Measurements from ENCODE around the gene FBXL4.

The FBXL4 gene

DNA sequence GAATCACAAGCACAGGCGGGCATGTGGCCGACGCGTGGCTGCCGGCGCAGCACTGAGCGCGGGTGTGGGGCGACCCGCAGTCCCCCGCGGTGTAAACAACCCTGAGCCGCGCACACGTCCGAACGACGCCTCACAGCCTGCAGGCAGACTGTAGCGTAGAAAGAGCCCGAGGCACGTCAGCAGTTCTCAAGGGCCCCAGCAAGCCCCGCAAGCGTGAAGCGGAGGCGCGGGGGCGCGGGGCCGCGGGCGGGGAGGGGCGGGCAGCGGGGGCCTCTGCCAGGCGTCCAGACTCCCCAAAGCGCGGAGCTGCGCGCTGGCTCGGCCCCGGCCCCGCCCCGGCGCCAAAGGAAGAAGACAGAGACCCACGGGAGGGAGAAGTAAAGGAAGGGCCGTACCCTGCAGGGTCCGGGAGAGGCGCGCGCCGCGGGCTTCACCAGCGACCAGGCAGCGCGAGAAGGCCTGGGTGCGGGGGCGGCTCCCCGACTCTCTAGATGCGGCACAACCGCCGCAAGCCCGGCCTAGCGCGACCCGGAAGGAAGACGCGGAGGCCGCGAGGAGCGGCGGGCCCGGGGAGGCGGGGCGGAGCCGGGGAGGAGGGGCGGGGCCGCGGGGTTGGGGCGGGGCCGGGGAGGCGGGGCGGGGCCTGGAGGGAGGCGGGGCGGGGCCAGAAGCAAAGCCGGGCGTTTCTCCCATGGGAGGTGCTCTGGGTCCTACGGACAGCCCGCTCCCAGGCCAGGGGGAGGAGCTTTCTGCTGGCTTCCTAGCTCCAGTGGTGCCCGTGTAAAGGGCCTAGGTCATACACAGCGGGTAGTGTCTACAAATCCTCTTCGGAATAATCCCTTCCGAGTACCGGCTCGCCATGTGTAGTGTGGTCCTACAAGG lies at the start of gene FBXL4:
TSS of gene FBXL4 (minus strand) at position 536 of the 882 bp plus-strand sequence. CDS start 20,958 bp downstream, outside the sequence.
- no peaks in the 10 kb centered on the region for H3K36me3 ChIP-seq (ENCODE audit: control insufficient read depth, insufficient read depth, low read length)
- H3K27me3 ChIP-seq (ENCODE audit: control insufficient read depth, insufficient read depth, low read length): no peaks in the 10 kb centered on the region
- no peaks in the 10 kb centered on the region for H3K9me3 ChIP-seq (ENCODE audit: control insufficient read depth, insufficient read depth, low read length)
- H3K4me3 ChIP-seq (ENCODE audit: low read depth, low read length): peak within 1 kb of the TSS; percentile 65
- peak within 1 kb of the TSS; percentile 58 for H3K9ac ChIP-seq (ENCODE audit: low read depth, low read length)
- peaks cover 16% of the 10 kb centered on the region; the same call in 1 of the 2 replicates for H3K4me1 ChIP-seq (ENCODE audit: control insufficient read depth, insufficient read depth, low read length)
- peak within 1 kb of the TSS; percentile 91 for H3K27ac ChIP-seq (ENCODE audit: low read depth, low read length)

DNA sequence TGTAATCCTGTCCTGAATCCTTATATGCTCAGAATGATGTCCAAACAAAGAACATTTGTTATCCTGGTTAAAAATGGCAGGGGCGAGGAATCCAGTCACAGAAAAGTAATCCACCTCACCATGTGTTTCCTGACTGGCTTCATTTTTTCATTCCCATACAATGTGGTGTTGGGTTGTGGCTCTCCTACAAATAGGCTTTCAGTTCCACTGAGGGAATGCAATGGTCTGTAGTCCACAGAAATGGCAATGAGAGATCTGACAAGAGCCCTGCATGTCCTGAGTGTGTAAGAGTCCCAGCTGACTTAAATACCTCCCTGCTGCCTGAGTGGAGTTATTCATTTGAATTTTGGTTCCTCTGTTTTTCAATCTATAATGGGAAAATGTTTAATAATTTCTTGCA lies 47.4 kb upstream of the FBXL4 start:
- no peaks in the 10 kb centered on the region for H3K4me1 ChIP-seq (ENCODE audit: control insufficient read depth, insufficient read depth, low read length)
- no peak overlapping the region for H3K27ac ChIP-seq (ENCODE audit: low read depth, low read length)
- no peaks in the 10 kb centered on the region for H3K36me3 ChIP-seq (ENCODE audit: control insufficient read depth, insufficient read depth, low read length)
- H3K9ac ChIP-seq (ENCODE audit: low read depth, low read length): no peak overlapping the region
- H3K27me3 ChIP-seq (ENCODE audit: control insufficient read depth, insufficient read depth, low read length): no peaks in the 10 kb centered on the region
- H3K4me3 ChIP-seq (ENCODE audit: low read depth, low read length): no peak overlapping the region
- no peaks in the 10 kb centered on the region for H3K9me3 ChIP-seq (ENCODE audit: control insufficient read depth, insufficient read depth, low read length)

DNA sequence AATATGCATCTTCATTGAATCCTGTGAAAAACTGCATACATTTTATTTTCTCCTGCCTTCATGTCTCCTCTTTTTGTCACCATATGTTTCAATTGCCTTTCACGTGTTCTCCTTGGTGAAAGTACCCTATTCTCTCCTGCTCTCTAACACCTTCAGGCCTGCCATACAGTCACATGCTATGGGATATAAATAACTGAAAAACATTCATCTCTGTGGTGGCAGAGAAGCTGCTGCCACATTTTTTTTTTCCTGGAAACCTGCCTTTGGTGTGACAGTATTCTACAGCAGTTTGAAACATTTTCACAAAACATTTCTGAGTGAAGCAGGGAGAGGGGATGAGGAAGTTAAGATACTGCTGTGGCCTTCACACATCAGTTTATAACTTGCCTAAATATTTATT lies 44.8 kb upstream of the FBXL4 start:
- Histone ChIP-seq H3K9ac (ENCODE audit: low read depth, low read length) (no peak overlapping the region), H3K36me3 (ENCODE audit: control insufficient read depth, insufficient read depth, low read length) (no peaks in the 10 kb centered on the region), H3K27me3 (ENCODE audit: control insufficient read depth, insufficient read depth, low read length) (no peaks in the 10 kb centered on the region), H3K27ac (ENCODE audit: low read depth, low read length) (no peak overlapping the region), H3K9me3 (ENCODE audit: control insufficient read depth, insufficient read depth, low read length) (no peaks in the 10 kb centered on the region), H3K4me3 (ENCODE audit: low read depth, low read length) (no peak overlapping the region), H3K4me1 (ENCODE audit: control insufficient read depth, insufficient read depth, low read length) (no peaks in the 10 kb centered on the region)

DNA sequence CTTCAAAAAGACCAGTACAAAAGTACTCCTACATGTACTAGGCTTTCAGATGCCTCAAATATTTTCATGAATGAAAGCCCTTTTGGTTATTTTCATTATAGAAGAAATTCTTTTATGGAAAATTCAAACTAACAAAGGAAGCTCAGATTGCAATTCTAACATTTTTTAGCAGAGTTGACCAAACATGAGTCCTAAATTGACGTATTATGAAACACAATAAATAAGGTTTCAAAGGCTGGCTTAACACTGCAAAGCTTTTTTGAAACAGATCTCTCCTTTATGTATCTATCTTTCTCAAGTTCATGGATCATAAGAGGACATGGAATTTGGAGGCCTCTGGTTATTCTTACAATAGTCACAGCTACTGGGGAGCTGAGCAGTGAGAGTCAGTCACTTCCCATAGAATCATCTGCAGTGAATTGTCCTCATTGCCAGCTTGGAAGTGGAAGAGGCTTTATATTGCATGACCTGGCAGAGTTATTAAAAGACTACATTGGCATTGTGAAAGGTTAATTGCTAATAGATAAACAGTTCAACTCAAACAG lies 38.4 kb upstream of the FBXL4 start:
- Histone ChIP-seq H3K36me3 (ENCODE audit: control insufficient read depth, insufficient read depth, low read length) (no peaks in the 10 kb centered on the region), H3K9ac (ENCODE audit: low read depth, low read length) (no peak overlapping the region), H3K27me3 (ENCODE audit: control insufficient read depth, insufficient read depth, low read length) (no peaks in the 10 kb centered on the region), H3K4me1 (ENCODE audit: control insufficient read depth, insufficient read depth, low read length) (no peaks in the 10 kb centered on the region), H3K4me3 (ENCODE audit: low read depth, low read length) (no peak overlapping the region), H3K9me3 (ENCODE audit: control insufficient read depth, insufficient read depth, low read length) (no peaks in the 10 kb centered on the region), H3K27ac (ENCODE audit: low read depth, low read length) (no peak overlapping the region)

GRCh38 chr6:98985391-98985790 lies 37.6 kb upstream of the FBXL4 start:
- H3K4me1 ChIP-seq (ENCODE audit: control insufficient read depth, insufficient read depth, low read length): no peaks in the 10 kb centered on the region
- no peaks in the 10 kb centered on the region for H3K36me3 ChIP-seq (ENCODE audit: control insufficient read depth, insufficient read depth, low read length)

DNA sequence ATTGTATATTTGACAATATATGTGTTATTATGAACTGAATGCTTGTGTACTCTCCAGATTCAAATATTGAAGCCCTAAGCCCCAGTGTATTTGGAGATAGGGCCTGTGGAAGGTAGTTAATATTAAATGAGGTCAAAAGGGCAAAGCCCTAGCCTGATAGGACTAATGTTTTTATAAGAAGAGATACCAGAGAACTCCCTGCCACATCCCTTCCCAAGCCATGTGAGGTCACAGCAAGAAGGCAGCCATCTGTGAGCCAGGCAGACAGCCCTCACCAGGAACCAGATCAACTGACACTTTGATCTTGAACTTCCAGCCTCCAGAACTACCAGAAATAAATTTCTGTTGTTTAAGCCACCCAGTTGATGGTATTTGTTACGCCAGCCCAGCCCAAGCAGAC lies 36.4 kb upstream of the FBXL4 start:
- Histone ChIP-seq H3K4me3 (ENCODE audit: low read depth, low read length) (no peak overlapping the region), H3K4me1 (ENCODE audit: control insufficient read depth, insufficient read depth, low read length) (no peaks in the 10 kb centered on the region), H3K27me3 (ENCODE audit: control insufficient read depth, insufficient read depth, low read length) (no peaks in the 10 kb centered on the region), H3K36me3 (ENCODE audit: control insufficient read depth, insufficient read depth, low read length) (no peaks in the 10 kb centered on the region), H3K27ac (ENCODE audit: low read depth, low read length) (no peak overlapping the region), H3K9ac (ENCODE audit: low read depth, low read length) (no peak overlapping the region), H3K9me3 (ENCODE audit: control insufficient read depth, insufficient read depth, low read length) (no peaks in the 10 kb centered on the region)

More at GRCh38 chr6:98985391-98985790, 37.6 kb upstream of the FBXL4 start:
- Histone ChIP-seq H3K27ac (ENCODE audit: low read depth, low read length) (no peak overlapping the region), H3K9ac (ENCODE audit: low read depth, low read length) (no peak overlapping the region), H3K9me3 (ENCODE audit: control insufficient read depth, insufficient read depth, low read length) (no peaks in the 10 kb centered on the region), H3K27me3 (ENCODE audit: control insufficient read depth, insufficient read depth, low read length) (no peaks in the 10 kb centered on the region), H3K4me3 (ENCODE audit: low read depth, low read length) (no peak overlapping the region)

DNA sequence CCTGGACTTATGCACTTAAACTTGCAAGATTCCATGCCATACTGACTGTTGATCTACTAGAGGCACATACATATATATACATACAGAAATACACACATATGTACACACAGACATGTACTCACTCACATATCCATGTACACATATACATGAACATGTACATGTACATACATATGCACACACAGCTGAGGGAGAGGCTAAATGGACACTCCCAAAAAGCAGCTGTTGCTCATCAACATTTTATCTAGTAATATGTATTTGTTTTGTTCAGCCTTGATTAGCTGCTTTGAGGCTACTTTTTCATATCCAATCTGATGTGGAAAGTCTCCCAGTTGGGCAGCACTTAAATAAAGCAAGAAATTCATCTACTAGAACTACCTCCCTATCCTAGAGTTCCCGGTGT lies 33.7 kb upstream of the FBXL4 start:
- H3K4me3 ChIP-seq (ENCODE audit: low read depth, low read length): no peak overlapping the region
- no peaks in the 10 kb centered on the region for H3K36me3 ChIP-seq (ENCODE audit: control insufficient read depth, insufficient read depth, low read length)
- H3K27ac ChIP-seq (ENCODE audit: low read depth, low read length): no peak overlapping the region
- no peaks in the 10 kb centered on the region for H3K9me3 ChIP-seq (ENCODE audit: control insufficient read depth, insufficient read depth, low read length)
- H3K9ac ChIP-seq (ENCODE audit: low read depth, low read length): no peak overlapping the region
- no peaks in the 10 kb centered on the region; the same call in none of the 2 replicates for H3K4me1 ChIP-seq (ENCODE audit: control insufficient read depth, insufficient read depth, low read length)
- H3K27me3 ChIP-seq (ENCODE audit: control insufficient read depth, insufficient read depth, low read length): no peaks in the 10 kb centered on the region

- no peaks in the 10 kb centered on the region for H3K36me3 ChIP-seq (ENCODE audit: control insufficient read depth, insufficient read depth, low read length)
- no peak overlapping the region for H3K9ac ChIP-seq (ENCODE audit: low read depth, low read length)
- no peaks in the 10 kb centered on the region; the same call in none of the 2 replicates for H3K4me1 ChIP-seq (ENCODE audit: control insufficient read depth, insufficient read depth, low read length)
- H3K27ac ChIP-seq (ENCODE audit: low read depth, low read length): no peak overlapping the region
- no peaks in the 10 kb centered on the region for H3K9me3 ChIP-seq (ENCODE audit: control insufficient read depth, insufficient read depth, low read length)
- H3K4me3 ChIP-seq (ENCODE audit: low read depth, low read length): no peak overlapping the region
- no peaks in the 10 kb centered on the region for H3K27me3 ChIP-seq (ENCODE audit: control insufficient read depth, insufficient read depth, low read length)
Measured at GRCh38 chr6:98980819-98981218, 33.1 kb upstream of the FBXL4 start.

DNA sequence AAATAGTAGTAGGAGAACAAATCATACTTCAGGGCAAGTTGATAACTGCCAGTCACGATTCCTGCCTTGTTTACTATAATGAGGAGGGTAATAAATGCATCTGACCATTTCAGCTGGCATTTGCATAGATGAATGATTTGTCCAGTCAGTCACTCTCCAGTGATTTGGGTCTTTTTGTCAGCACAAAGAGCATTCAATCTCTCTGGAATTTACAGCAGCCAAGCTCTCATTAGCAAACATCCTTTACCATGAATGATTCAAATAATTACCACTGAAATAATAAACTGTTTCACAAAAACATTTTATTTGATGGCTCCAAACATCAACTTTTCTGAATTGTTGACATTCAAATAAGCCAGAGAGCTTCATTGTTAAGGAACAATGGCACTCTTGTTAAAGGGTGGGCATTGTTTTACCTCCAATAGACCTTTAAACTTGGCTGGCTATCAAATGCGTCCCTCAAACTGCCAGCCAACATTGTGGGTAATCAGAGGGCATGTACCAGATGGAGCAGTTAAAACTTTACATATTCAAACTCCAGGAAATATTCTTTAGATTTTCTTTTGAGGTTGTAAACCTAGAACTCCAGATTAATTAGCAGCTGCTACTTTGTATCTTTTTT lies 30.0 kb upstream of the FBXL4 start:
- Histone ChIP-seq H3K9ac (ENCODE audit: low read depth, low read length) (no peak overlapping the region), H3K27ac (ENCODE audit: low read depth, low read length) (no peak overlapping the region), H3K4me1 (ENCODE audit: control insufficient read depth, insufficient read depth, low read length) (no peaks in the 10 kb centered on the region; the same call in none of the 2 replicates), H3K27me3 (ENCODE audit: control insufficient read depth, insufficient read depth, low read length) (no peaks in the 10 kb centered on the region), H3K36me3 (ENCODE audit: control insufficient read depth, insufficient read depth, low read length) (no peaks in the 10 kb centered on the region), H3K4me3 (ENCODE audit: low read depth, low read length) (no peak overlapping the region), H3K9me3 (ENCODE audit: control insufficient read depth, insufficient read depth, low read length) (no peaks in the 10 kb centered on the region)

- Histone ChIP-seq H3K27ac (ENCODE audit: low read depth, low read length) (no peak overlapping the region), H3K9me3 (ENCODE audit: control insufficient read depth, insufficient read depth, low read length) (no peaks in the 10 kb centered on the region), H3K27me3 (ENCODE audit: control insufficient read depth, insufficient read depth, low read length) (no peaks in the 10 kb centered on the region), H3K4me3 (ENCODE audit: low read depth, low read length) (no peak overlapping the region), H3K9ac (ENCODE audit: low read depth, low read length) (no peak overlapping the region), H3K4me1 (ENCODE audit: control insufficient read depth, insufficient read depth, low read length) (no peaks in the 10 kb centered on the region; the same call in none of the 2 replicates), H3K36me3 (ENCODE audit: control insufficient read depth, insufficient read depth, low read length) (no peaks in the 10 kb centered on the region)
Measured at GRCh38 chr6:98976674-98977385, 29.1 kb upstream of the FBXL4 start.
